AG09319 (cell line): ENCODE results near the gene SLC38A8.

ENCODE experiments used
- DNase-seq: peaks from one replicate; pipeline ENCODE4 v3.0.0-alpha.2; 2010; ENCODE audit warnings: low read depth; ENCODE audit errors: extremely low read depth
- CTCF ChIP-seq: IDR thresholded peaks from 2 replicates; pipeline ENCODE4 v1.5.1; 2011; ENCODE audit warnings: low read depth, mild to moderate bottlenecking, inconsistent platforms, low read length, moderate library complexity

Gene SLC38A8

DNA sequence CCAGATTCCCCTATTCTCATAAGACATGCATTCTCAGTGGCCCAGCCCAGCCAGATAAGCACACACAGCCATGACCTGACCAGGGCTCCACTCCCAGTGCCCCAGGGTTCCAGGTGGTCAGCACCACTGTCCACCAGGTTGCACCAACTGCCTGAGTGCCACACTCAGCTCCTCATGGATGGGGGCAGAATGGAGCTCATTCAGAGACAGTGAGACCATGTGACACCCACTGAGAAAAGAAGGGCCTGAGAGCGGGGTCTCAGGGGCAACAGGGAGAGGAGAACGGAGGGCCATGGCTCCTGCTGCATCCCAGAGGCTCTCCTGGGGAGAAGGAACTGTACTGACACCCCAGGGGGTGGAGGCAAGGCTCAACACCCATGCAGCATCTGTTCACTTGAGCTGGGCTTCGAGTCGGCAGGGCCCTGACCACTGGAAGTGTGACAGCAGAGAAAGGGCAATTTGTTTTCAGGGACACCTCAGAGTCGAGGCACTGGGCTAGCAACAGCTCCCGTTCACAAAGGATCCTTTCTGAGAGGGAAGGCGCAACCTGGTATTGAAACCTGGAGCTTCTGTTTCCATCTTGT is 18.7 kb upstream of the SLC38A8 start:
- DNase-seq = no peak
- no peak for TF ChIP-seq CTCF

- TF ChIP-seq CTCF = no peak
- DNase-seq = no peak
Measured at GRCh38 chr16:84059946-84060901, 17.6 kb upstream of the SLC38A8 start.

DNA sequence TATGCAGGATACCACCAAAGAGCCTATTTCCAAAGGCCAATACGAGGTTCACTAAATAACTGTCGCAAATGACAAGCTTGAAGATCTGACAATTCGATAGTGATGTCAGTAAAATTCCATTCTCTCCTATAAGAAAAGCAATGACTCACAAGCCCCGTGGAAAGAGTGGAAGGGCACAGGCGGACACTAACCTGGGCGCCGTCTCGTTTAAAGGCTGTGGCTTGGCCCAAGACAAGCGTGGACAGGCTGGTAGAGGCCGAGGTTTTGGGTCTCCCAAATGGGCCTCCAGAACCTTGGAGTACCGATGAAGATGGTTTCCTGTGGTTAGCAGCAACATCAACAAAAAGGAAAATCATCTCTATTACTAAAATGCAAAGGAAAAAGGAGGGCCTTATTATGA is 16.5 kb upstream of the SLC38A8 start:
- TF ChIP-seq CTCF = no peak
- no peak for DNase-seq

DNA sequence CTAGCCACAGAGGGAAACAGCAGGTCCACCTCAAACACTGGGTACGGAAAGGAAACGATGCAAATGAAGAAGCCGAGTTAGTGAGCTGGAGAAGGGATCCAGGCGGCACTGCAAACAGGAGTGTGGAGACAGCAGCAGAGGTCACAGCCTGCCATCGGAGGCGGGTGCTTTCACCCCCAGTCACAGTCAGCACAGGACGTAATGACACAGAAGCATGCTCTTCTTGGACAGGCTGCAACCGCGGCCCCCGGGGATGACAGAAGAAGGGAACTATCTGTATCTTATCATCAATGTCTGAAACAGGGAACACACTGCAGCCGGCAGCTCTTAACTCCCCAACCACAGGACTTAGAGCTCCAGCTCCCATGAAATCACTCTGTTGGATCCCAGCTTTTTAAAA is 16.1 kb upstream of the SLC38A8 start:
- DNase-seq = no peak
- TF ChIP-seq CTCF = no peak

- DNase-seq = no peak
- no peak for TF ChIP-seq CTCF
Measured at GRCh38 chr16:84058211-84058610, 15.6 kb upstream of the SLC38A8 start.

- DNase-seq = no peak
- no peak for TF ChIP-seq CTCF
Measured at GRCh38 chr16:84056933-84057332, 14.3 kb upstream of the SLC38A8 start.
